ENCODE results near the gene TRUB2.

The TRUB2 gene, protein sequence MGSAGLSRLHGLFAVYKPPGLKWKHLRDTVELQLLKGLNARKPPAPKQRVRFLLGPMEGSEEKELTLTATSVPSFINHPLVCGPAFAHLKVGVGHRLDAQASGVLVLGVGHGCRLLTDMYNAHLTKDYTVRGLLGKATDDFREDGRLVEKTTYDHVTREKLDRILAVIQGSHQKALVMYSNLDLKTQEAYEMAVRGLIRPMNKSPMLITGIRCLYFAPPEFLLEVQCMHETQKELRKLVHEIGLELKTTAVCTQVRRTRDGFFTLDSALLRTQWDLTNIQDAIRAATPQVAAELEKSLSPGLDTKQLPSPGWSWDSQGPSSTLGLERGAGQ

DNA sequence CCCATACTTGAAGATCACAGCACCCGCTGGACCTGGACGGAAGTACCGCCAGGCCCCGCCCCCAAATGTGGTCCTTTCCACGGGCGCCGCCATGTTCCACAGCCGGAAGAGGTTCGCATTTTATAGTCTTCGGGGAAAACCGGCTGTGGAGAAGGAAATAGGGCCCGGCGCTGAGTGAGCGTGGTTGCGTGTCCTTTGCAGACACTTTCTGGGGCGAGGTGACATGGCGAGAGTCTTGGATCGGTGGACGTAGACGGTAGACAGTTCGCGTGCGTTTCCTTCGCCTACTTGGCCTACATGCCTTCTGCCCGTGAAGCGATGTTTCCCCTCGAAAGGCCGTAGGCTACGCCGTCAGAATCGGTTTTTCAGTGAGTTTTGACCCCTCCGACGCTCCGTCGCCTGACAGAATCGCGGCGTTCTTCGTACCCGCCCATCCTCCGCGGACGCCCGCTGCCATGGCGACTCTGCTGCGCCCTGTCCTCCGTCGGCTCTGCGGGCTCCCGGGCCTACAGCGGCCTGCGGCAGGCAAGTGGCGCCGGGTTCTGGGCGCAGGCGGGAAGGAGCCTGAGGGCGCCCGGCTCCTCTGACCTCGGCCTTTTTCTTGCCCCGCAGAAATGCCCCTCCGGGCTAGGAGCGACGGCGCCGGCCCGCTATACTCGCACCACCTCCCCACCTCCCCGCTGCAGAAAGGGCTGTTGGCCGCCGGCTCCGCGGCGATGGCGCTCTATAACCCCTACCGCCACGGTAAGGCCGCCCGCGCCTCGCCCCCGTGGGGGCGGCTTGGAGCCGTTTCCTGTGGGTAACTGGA is at the start of gene TRUB2, which contains the start of gene COQ4:
Gene TRUB2 (minus strand): TSS at position 44 of the 808 bp plus-strand sequence. CDS start 39 bp downstream, at position 5.
Gene COQ4 (plus strand): TSS at position 436 of the 808 bp plus-strand sequence. CDS start 20 bp downstream, at position 456.
- DNase-seq: peak; percentile 96

DNA sequence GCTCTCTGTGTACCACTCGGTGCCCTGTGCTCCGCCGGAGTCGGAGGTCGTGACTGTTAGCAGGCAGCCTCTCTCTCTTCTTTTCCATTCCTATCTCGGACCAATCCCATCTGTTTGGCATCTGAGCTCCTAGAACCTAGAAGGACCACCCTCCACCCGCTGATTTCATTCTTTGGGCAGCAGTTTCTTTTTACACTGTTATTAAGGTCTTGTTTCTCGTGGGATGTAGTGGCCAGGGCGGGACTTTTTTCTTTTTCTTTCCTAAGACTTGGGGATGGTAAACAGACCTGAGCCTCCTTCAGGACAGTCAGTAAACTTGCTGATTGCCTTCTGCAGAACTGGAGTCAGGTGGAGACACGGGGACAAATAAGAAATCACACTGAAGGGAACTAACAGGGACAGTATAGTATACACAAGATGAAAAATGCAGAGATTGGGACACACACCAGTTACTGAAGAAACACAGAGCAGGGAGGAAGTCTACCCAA is 49.4 kb upstream of the TRUB2 start:
- no peak for DNase-seq

DNA sequence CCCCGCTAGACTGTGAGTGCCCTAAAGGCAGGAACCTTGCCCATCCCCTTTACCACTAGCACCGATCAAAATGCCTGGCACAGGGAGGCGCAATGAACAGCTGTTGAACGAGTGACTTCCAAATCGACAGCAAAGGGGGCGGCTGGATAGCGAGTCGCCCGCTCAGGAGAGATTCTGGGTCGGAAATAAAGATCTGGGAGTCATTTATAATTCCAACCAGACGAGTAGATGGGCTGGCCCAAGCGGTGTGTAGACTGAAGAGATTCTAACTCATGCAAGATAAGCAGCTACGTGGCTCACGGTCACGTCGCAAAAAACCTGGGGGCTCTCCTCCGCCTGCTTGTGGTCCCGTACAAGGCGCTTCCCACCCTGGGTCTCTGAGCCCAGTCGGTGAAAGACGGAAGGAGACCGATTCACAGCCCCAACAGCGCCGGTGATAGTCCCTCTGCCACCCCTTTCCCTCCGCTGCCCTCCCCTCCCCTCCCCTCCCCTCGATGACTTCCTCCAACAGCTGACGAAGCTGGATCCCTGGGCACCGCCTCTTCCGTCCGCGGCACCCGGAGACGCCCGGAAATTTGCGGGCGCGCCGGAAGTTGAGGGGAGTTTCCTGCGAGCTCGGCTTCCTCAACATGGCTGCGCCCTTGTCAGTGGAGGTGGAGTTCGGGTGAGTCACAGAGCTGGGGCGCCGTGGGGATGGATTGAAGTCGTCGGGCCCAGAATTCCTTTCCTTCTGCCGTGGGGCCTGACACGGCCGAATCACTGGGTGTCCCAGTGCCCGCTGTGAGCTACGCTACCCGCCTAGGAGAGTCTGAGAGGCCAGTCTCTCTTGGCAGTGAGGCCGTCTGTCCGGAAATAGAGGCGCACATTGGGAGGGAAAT is 48.7 kb upstream of the TRUB2 start, which contains the start of gene URM1:
Gene URM1 (plus strand): TSS at position 623 of the 878 bp plus-strand sequence. CDS start 7 bp downstream, at position 630.
- peak; percentile 97 for DNase-seq

DNA sequence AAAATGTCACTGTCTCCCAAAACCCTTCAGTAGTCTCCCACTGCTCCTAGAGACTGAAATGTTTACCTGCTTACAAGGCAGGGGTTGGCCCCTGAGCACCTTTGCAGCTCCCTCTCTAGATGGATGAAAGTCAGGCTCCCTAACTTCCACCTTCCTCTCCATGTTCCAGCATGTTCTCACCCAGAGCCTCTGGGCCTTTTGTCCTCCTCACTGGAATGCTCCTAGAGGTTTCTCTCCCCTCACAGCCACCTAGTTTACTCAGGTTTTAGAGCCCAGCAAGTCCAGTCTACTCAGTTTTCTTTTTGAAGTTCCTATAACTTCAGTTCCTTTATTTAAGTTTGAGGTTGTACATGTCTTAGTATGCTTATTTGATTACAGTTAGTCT is 48.1 kb upstream of the TRUB2 start:
- no peak for DNase-seq

DNA sequence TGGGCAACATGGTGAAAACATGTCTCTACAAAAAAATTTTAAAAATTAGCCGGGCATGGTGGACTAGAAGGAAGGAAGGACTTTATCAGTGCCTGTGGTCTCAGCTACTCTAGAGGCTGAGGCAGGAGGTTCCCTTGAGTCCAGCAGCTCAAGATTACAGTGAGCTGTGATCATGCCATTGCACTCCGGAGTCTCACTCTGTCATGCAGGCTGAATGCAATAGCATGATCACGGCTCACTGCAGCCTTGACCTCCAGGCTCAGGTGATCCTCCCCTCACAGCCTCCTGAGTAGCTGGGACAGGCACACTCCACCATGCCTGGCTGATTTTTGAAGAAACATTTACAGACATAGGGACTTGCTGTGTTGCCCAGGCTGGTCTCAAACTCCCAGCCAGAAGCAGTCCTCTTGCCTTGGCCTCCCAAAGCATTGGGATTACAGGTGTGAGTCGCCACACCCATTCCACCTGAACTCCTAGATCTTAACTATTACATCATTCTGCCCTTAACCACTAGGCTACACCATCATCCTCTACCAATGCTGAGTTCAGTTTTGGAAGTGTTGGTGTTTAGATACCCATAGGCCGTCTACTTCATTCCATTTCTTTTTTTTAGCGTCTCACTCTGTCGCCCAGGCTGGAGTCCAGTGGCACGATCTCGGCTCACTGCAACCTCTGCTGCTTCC is 46.9 kb upstream of the TRUB2 start:
- no peak for DNase-seq

DNA sequence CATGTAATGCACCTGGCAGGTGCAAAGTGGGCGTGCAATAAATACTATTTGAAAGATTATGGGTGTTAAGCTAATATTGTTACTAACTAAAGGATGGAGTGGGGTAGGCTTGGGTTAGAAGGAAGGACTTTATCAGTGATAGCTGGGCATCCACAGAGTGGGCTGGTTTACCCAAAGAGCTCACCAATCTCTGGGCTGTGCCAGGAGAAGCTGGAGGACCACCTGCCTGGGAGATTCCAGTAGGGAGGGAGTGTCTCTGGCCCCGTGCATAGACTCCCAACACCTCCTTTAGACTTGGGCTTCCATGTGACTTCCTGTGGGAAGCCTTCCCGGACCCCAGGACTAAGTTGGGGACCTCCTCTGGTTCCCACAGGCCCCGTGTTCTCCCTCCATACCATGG is 43.3 kb upstream of the TRUB2 start:
- no peak for DNase-seq

DNA sequence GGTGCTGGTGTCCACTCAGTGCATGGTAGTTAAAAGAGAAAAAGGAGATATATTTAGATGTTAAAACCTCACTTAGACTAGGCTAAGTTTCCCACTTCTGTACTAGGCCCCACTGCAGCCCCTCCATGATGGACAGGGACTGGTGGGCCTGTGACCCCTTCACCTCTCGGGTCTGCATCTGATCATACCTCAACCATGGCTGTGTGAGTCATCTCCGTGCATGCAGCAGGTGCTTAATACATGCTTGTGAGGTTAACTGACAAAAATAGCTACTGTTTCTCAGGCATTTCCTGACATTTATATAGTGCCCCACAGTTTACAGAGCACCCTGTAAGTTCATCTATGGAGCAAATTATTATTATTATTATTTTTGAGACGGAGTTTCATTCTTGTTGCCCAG is 40.5 kb upstream of the TRUB2 start:
- DNase-seq: no peak

DNA sequence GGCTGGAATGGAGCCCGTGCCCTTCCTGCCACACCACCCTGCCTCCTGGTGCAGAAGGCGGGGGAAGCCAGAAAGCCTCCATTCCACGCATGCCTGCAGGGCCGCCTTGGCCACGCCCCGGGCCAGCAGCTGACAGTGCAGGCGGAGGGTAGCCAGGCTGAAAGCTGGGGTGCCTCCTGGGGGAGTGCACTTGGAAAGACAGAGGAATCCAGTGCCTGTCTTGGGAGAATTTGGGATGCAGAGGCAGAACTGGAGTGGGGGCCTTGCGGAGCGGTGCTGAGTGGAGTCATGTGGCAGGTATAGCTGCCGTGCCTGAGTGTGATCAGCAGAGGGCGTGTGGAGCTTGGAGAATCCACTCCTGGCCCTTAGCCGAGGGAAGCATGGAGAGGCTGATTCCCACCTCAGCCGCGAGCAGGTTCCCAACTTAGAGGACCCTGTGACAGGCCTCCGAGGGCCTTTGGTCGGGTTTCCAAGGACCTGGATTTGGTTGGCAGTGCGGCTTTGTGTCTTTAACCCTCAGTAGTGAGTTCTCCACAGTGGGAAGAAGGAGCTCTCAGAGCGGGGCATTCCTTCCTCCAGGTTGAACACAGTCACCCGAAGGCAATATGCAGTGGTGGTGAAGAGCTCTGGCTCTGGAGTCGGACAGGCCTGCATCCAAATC is 39.9 kb upstream of the TRUB2 start:
- DNase-seq: peak; percentile 80

DNA sequence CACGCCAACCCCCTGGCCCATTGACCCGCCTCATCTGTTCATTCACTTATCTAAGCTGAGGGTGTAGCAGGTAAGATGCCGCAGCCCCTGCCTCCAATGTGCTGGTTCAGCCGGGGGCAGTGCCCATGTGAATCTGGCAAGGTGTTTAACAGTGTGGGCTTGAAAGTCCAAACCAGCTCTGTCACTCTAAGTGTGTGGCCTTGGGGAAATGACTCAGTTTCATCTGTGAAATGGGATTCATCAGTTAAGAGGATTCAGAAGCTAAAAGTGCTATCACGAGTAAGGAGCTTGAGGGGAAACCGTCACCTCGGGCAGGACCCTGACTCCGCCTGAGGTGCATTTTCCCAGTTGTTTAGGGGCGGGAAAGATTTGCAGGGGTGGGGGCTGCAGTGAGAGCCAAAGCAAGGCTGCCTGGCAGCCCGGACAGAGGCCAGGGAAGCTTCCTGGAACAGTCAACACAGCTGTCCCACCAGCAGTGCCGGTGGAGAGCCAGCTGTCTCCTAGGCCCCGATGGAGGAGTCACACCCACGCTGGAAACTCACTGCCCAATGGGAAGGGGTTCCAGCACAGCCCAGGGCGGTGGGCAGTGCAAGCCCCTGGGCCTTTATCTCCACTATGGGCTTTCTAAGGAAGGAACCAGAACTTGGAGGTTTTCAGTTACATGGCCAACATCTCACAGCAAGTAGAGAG is 39.2 kb upstream of the TRUB2 start:
- peak; percentile 12 for DNase-seq

DNA sequence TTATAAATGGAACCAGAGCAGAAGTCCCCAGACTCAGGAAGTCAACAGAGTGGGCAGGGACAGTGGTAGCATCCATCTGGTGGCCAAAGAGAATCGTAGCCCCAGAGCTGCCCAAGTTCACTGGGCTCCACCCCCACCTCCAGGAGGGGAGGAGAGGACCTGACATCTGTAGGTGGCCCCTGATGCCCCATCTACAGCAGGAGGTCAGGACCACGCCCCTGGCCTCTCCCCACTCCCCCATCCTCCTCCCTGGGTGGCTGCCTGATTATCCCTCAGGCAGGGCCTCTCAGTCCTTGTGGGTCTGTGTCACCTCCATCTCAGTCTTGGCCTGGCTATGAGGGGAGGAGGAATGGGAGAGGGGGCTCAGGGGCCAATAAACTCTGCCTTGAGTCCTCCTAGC is 38.6 kb upstream of the TRUB2 start:
- no peak for DNase-seq

DNA sequence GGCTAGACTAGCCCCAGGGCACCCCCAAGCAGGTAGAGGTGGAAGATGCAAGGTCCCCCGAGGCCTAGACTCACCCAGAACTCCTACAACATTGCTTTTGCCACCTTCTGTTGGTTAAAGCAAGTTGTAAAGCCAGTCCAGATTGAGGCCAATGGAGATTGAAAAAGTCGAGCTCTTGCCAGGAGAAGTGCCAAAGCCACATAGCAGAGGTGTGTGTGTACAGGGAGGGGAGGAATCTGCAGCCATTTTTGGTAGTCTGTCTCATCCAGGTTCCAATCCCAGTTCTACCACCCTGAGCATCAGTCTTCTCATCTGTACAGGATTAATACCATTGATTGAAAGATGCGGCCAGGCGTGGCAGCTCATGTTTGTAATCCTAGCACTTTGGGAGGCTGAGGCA is 36.6 kb upstream of the TRUB2 start:
- no peak for DNase-seq

DNA sequence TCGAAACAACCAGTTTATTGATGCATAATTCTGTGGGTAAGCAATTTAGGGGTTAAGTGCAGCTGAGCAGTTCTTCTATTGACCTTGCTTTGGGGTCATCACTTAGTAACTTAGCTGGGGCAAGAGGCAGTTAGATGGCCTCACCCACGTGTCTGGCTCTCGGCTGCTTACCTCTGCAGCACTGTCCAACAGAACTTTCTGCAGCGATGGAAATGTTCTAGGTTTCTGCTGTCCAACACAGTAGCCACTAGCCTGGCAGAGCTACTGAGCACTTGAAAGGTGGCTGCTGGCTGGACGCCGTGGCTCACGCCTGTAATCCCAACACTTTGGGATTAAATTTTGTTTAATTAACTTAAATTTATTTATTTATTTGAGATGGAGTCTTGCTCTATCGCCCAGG is 35.8 kb upstream of the TRUB2 start:
- no peak for DNase-seq

DNA sequence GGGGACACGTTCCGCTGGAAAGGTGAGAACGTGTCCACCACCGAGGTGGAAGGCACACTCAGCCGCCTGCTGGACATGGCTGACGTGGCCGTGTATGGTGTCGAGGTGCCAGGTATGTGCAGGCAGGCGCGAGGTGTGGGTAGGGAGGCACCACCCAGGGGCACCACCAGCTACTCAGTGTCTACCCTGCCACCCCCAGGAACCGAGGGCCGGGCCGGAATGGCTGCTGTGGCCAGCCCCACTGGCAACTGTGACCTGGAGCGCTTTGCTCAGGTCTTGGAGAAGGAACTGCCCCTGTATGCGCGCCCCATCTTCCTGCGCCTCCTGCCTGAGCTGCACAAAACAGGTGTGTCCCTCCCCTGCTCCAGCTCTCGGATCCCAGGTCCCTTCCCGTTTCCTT is 33.2 kb upstream of the TRUB2 start:
- no peak for DNase-seq

DNA sequence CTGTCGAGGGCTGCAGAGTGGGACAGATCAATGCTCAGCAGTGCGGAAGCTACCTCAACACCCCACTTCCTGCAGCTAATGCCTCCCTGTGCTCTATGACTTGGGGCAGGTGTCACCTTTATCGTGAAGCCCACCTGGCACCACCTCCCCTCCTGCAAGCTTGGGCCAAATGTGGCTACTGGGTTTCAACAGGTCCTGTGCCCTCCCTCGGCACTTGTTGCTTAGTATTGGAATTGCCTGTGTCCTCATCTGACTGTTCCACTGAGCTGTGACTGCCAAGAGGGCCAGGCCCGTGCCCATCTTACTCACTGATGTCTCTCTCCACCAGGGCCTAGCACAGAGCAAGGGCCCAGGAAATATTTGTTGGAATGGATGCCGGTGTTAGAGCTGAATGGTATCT is 27.5 kb upstream of the TRUB2 start:
- no peak for DNase-seq

DNA sequence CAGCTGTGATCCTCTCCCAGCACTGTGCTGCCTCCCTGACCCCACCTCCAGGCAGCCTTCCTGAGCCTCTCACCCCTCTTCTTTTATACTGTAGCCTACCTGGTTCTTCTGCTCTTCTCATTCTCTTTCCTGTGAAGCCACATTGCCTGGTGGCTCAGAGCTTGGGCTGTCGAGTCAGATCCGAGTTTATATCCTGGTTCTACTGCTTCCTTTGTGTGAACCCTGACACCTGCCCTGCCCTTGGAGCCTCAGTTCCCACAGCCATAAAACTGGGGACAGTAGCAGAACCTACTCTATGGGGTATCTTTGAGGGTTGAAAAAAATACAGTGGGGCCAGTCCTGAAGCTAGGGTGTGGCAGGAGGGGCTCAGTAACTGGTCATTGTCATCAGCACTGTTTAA is 26.9 kb upstream of the TRUB2 start:
- DNase-seq: no peak

DNA sequence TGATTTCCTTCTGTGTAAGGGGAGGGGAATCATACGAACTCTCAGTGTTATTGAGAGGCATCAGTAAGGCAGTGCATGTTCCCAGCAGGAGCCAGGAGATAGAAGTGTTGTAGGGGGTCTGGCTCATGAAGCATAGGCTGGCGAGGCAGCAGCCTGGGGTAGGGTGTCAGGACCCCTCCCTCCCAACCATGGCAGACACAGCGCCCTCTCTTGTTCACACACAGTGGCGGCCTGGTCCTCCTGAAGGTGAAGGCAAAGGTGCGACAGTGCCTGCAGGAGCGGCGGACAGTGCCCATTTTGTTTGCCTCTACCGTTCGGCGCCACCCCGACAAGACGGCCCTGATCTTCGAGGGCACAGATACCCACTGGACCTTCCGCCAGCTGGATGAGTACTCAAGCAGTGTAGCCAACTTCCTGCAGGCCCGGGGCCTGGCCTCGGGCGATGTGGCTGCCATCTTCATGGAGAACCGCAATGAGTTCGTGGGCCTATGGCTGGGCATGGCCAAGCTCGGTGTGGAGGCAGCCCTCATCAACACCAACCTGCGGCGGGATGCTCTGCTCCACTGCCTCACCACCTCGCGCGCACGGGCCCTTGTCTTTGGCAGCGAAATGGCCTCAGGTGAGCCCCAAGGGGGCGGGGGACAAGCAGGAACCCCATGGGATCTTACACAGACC is 22.8 kb upstream of the TRUB2 start:
- DNase-seq: no peak

DNA sequence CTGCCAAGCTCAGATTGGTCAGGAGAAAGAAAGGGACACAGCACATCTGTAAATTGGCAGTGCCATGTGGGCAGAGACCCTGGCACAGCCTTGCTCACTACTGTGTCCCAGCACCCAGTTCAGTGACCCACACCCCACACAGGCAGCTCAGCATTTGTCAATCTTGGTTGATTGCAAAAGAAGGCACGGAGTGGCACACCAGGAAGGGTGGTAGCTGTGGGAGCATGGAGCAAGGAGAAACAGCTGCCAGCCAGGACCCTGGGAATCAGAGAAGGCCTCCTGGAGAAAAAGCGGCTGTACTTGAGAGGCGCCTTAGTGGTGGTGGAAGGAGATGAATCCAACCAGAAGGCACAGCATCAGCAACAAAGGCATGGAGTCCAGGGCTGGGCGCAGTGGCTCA is 21.6 kb upstream of the TRUB2 start:
- no peak for DNase-seq

DNA sequence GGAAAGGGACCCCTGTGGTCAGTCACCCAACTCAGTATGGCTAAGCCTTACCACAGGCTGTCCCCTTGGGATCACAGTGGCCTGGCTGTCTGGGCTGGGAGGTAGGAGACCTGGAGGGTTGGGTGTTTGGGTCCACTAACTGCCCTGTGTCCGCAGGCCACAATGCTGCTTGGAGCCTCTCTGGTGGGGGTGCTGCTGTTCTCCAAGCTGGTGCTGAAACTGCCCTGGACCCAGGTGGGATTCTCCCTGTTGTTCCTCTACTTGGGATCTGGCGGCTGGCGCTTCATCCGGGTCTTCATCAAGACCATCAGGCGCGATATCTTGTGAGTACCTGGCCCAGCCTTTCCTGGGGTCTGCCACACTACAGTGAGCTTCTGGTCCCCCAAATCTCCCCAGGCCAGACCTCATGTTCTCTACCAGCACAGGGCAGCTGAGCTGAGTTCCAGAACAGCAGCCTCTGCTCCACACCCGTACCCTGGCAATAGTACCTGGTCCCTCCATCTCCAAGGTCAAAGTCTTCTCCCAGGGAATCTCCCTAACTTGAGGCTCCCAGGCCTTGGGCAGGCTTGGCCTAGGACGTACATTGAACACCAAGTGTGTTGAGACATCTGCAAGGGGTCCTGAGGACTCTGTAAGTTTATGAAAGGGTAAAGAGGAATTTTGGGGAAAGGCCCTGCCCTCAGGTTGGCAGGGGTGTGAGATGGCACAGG is 20.9 kb upstream of the TRUB2 start:
- no peak for DNase-seq

DNA sequence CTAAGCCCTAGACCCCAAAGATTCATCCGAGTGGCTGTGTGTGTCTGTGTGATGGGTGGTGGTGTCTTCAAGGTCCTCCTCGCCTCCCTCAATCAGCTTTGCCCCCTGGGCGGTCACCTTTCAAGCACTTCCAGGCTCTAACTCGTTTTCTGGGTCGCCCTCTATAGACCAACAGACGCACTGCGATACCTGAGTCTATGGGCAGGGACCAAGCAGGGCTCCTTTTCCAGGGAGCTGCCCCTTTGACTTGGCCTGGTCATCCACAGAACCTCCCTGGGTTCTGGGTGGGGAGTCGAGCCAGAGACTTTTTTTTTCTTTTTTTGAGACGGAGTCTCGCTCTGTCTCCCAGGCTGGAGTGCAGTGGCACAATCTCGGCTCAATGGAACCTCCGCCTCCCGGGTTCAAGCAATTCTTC is 19.2 kb upstream of the TRUB2 start:
- peak; percentile 82 for DNase-seq
